HEK293 (cell line): ENCODE measurements around the gene DACT2.

ENCODE experiments used
- AEBP2 ChIP-seq: fragments of 450-650 bp; formaldehyde crosslinking; IDR thresholded peaks from 2 replicates; pipeline ENCODE4 v1.5.1; 2016; ENCODE audit warnings: missing biosample characterization, missing genetic modification characterization, borderline replicate concordance
- ZBTB17 ChIP-seq: fragments of 450-650 bp; formaldehyde crosslinking; IDR thresholded peaks from 2 replicates; pipeline ENCODE4 v1.5.1; 2016; ENCODE audit warnings: missing biosample characterization, missing genetic modification characterization
- ZNF558 ChIP-seq: fragments of 450-650 bp; formaldehyde crosslinking; IDR thresholded peaks from 2 replicates; pipeline ENCODE4 v1.5.1; 2016; ENCODE audit warnings: missing biosample characterization, missing genetic modification characterization

GRCh38 chr6:168309183-168309582 lies 10.4 kb downstream of the DACT2 start:
- TF ChIP-seq AEBP2 (tag by site-specific recombination) (no peak), ZNF558 (tag by site-specific recombination) (no peak), ZBTB17 (tag by site-specific recombination) (no peak)
